K562 (cell line): Measurements from ENCODE around the gene HSPB1. TPM values are rescaled to one million over a fixed set of nuclear protein-coding genes. Genes with fewer than 3 reads are reported as not detected.
A peak's percentile ranks its signal among the peaks of the same experiment; 100 is the strongest.

ENCODE experiments used
- ATF3 ChIP-seq, 2 experiments: fragments of 450-650 bp in 1 of 2; sonication (generic) in 1 of 2; formaldehyde crosslinking in 1 of 2; IDR thresholded peaks in 1 of 2; conservative IDR thresholded peaks in 1 of 2; 2 replicates each; pipeline versions ENCODE4 v1.6.1 to v1.8.1; 2016 to 2023; ENCODE audit warnings: mild to moderate bottlenecking in 2 of 2, moderate library complexity in 2 of 2, inconsistent platforms in 1 of 2, missing genetic modification reagents in 1 of 2
- ETS1 ChIP-seq: conservative IDR thresholded peaks from 2 replicates; pipeline ENCODE4 v1.6.1; 2011; ENCODE audit warnings: low read depth, mild to moderate bottlenecking, low read length; ENCODE audit not compliant: control insufficient read depth
- HINFP ChIP-seq: fragments of 450-650 bp; conservative IDR thresholded peaks from 2 replicates; pipeline ENCODE4 v1.6.1; 2016; ENCODE audit warnings: missing genetic modification characterization, low read depth, mild to moderate bottlenecking, control low read depth, missing compliant biosample characterization
- HMG20A ChIP-seq: fragments of 450-650 bp; formaldehyde crosslinking; conservative IDR thresholded peaks from 2 replicates; pipeline ENCODE4 v1.4.0; 2020; ENCODE audit warnings: mild to moderate bottlenecking, mixed read lengths
- HNRNPH1 ChIP-seq: fragments of 200-400 bp; formaldehyde crosslinking; optimal IDR thresholded peaks from 2 replicates; pipeline ENCODE3; 2017; ENCODE audit warnings: low read depth, mild to moderate bottlenecking, low read length, moderate library complexity
- MBD2 ChIP-seq: sonication (generic); IDR thresholded peaks from 2 replicates; pipeline ENCODE4 v1.6.1; 2016; ENCODE audit warnings: low read depth, borderline replicate concordance
- MEF2D ChIP-seq: conservative IDR thresholded peaks from 2 replicates; pipeline ENCODE4 v1.6.1; 2016; ENCODE audit warnings: low read depth, missing genetic modification characterization, missing compliant biosample characterization
- PHB ChIP-seq: fragments of 250-450 bp; sonication (Bioruptor Pico); IDR thresholded peaks from 2 replicates; pipeline ENCODE4 v1.5.0; 2021
- POLR2G ChIP-seq: fragments of 200-400 bp; formaldehyde crosslinking; IDR thresholded peaks from 2 replicates; pipeline ENCODE4 v1.6.1; 2017; ENCODE audit warnings: low read depth, mild to moderate bottlenecking, antibody characterized with exemption, low read length, moderate library complexity
- PTTG1 ChIP-seq: fragments of 450-650 bp; IDR thresholded peaks from 2 replicates; pipeline ENCODE4 v1.6.1; 2016; ENCODE audit warnings: low read depth, mild to moderate bottlenecking, missing genetic modification characterization, missing compliant biosample characterization
- ZNF780A ChIP-seq: fragments of 250-450 bp; sonication (Bioruptor Pico); IDR thresholded peaks from 2 replicates; pipeline ENCODE4 v1.5.0; 2021; ENCODE audit warnings: mild to moderate bottlenecking
- ZNF830 ChIP-seq: fragments of 250-450 bp; sonication (Bioruptor Pico); IDR thresholded peaks from 2 replicates; pipeline ENCODE4 v1.5.0; 2021; ENCODE audit warnings: mild to moderate bottlenecking
- polyA plus RNA-seq, 8 experiments: library from polyadenylated mRNA; depleted of rRNA in 4 of 8; stranded (reverse) in 5 of 8; unstranded in 3 of 8; fragments of >200 nt; fragmentation: Nextera tagmentation in 2 of 8; fragmentation: Illumina TruSeq in 1 of 8; extraction: Ambion mirVana in 2 of 8; extraction: Trizol in 1 of 8; gene quantifications; 2 replicates each; pipeline versions ENCODE4 v1.2.1 to v1.2.3, GENCODE V29; 2011 to 2014; ENCODE audit warnings: inconsistent platforms in 1 of 8, missing spikeins in 1 of 8
- total RNA-seq, 7 experiments: library from RNA; depleted of rRNA in 6 of 7; stranded (reverse); fragments of >200 nt in 6 of 7; fragmentation: Illumina TruSeq in 2 of 7; extraction: Trizol in 2 of 7; gene quantifications; 2 replicates each; pipeline versions ENCODE4 v1.2.1 to v1.2.3, GENCODE V29; 2011 to 2021; ENCODE audit warnings: low replicate concordance in 1 of 7
- TF ChIP-seq, protein P1 (sequence below): fragments of 450-650 bp; formaldehyde crosslinking; IDR thresholded peaks from 2 replicates; pipeline ENCODE4 v1.4.0; 2020; ENCODE audit warnings: mild to moderate bottlenecking, mixed read lengths
- TF ChIP-seq, protein P2 (sequence below): sonication (generic); formaldehyde crosslinking; IDR thresholded peaks from 2 replicates; pipeline ENCODE4 v1.4.0; 2020; ENCODE audit warnings: mild to moderate bottlenecking, missing genetic modification reagents

HSPB1 gene
- total and polyA plus RNA-seq, 9 of the 15 experiments (the other 6 are each of a cell fraction or from before 2014, with no cell fraction given), result 27.1 to 522 (median 138) TPM

GRCh38 chr7:76294344-76295024, 8.0 kb upstream of the HSPB1 start (continued):
- TF ChIP-seq, protein P1, sequence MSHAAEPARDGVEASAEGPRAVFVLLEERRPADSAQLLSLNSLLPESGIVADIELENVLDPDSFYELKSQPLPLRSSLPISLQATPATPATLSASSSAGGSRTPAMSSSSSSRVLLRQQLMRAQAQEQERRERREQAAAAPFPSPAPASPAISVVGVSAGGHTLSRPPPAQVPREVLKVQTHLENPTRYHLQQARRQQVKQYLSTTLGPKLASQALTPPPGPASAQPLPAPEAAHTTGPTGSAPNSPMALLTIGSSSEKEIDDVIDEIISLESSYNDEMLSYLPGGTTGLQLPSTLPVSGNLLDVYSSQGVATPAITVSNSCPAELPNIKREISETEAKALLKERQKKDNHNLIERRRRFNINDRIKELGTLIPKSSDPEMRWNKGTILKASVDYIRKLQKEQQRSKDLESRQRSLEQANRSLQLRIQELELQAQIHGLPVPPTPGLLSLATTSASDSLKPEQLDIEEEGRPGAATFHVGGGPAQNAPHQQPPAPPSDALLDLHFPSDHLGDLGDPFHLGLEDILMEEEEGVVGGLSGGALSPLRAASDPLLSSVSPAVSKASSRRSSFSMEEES, result no peak
- TF ChIP-seq HMG20A (CRISPR knock-in tag) (no peak), ETS1 (no peak), ZNF780A (no peak), PTTG1 (tag) (no peak), POLR2G (peak; percentile 49; the same call in 1 of the 2 replicates), ZNF830 (CRISPR knock-in tag) (no peak), HINFP (tag) (no peak), ATF3 (IDR thresholded peaks at IDR 0.05) (peak; percentile 87), ATF3 (CRISPR knock-in tag; conservative IDR thresholded peaks at IDR 0.05) (peak; percentile 84), PHB (no peak), MEF2D (no peak), MBD2 (no peak), HNRNPH1 (no peak)
- TF ChIP-seq, protein P2, sequence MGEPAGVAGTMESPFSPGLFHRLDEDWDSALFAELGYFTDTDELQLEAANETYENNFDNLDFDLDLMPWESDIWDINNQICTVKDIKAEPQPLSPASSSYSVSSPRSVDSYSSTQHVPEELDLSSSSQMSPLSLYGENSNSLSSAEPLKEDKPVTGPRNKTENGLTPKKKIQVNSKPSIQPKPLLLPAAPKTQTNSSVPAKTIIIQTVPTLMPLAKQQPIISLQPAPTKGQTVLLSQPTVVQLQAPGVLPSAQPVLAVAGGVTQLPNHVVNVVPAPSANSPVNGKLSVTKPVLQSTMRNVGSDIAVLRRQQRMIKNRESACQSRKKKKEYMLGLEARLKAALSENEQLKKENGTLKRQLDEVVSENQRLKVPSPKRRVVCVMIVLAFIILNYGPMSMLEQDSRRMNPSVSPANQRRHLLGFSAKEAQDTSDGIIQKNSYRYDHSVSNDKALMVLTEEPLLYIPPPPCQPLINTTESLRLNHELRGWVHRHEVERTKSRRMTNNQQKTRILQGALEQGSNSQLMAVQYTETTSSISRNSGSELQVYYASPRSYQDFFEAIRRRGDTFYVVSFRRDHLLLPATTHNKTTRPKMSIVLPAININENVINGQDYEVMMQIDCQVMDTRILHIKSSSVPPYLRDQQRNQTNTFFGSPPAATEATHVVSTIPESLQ, result no peak
